ENCODE measurements around the gene CSGALNACT2.

GRCh38 chr10:43120929-43121314, 17.3 kb upstream of the CSGALNACT2 start:
- TF ChIP-seq CTCF (IDR thresholded peaks at IDR 0.05) (no peak), POLR2A (IDR thresholded peaks at IDR 0.05) (no peak)

Measured in testis (tissue), 2 donors.